HEK293 (cell line): Measurements from ENCODE around the gene CCDC8.

Source experiments
- CTCF ChIA-PET: fragments of 350-600 bp; formaldehyde crosslinking; extraction: SDS; loops from one replicate; lab custom pipeline; 2021; ENCODE audit warnings: antibody characterized with exemption; lab: Yijun Ruan, JAX
- POLR2A ChIA-PET: fragments of 300-600 bp; formaldehyde crosslinking; extraction: SDS; loops from one replicate; lab custom pipeline; 2020; ENCODE audit warnings: antibody characterized with exemption, inconsistent platforms; lab: Yijun Ruan, JAX
- H3K27ac ChIP-seq: fragments of 200-500 bp; sonication (Bioruptor generic); 2 replicates; pipeline ENCODE4 v1.5.1; 2014; ENCODE audit warnings: low read depth, low read length, control low read depth, inconsistent platforms; ENCODE audit errors: extremely low read depth
- H3K36me3 ChIP-seq, 2 experiments: fragments of 200-500 bp in 1 of 2; sonication (Bioruptor generic) in 1 of 2; 1 replicate in 1 of 2; 2 replicates in 1 of 2; pipeline ENCODE4 v1.5.1; 2014 to 2017; ENCODE audit warnings: inconsistent platforms in 2 of 2, low read length in 2 of 2; ENCODE audit not compliant: control insufficient read depth in 2 of 2, insufficient read depth in 1 of 2
- H3K4me1 ChIP-seq: fragments of 200-500 bp; sonication (Bioruptor generic); 2 replicates; pipeline ENCODE4 v1.5.1; 2014; ENCODE audit warnings: mild to moderate bottlenecking, low read length, inconsistent platforms; ENCODE audit not compliant: control insufficient read depth, insufficient read depth
- H3K4me3 ChIP-seq: 2 replicates; pipeline ENCODE4 v1.5.1; 2011; ENCODE audit warnings: low read depth, mild to moderate bottlenecking, control low read depth, low read length, moderate library complexity
- H3K9me3 ChIP-seq: fragments of 200-500 bp; sonication (Bioruptor generic); 2 replicates; pipeline ENCODE4 v1.5.1; 2014; ENCODE audit warnings: low read depth, low read length, inconsistent platforms; ENCODE audit not compliant: control insufficient read depth, insufficient read depth
- HOXC10 ChIP-seq: sonication (generic); formaldehyde crosslinking; IDR thresholded peaks from 2 replicates; pipeline ENCODE4 v1.8.1; 2023; ENCODE audit warnings: mild to moderate bottlenecking, missing genetic modification reagents
- MZF1 ChIP-seq: fragments of 450-650 bp; formaldehyde crosslinking; IDR thresholded peaks from 2 replicates; pipeline ENCODE4 v1.5.1; 2017; ENCODE audit warnings: missing biosample characterization, missing genetic modification characterization, borderline replicate concordance
- OVOL3 ChIP-seq: fragments of 450-650 bp; formaldehyde crosslinking; IDR thresholded peaks from 2 replicates; pipeline ENCODE4 v1.5.1; 2016; ENCODE audit warnings: missing biosample characterization, missing genetic modification characterization
- PBX3 ChIP-seq: sonication (generic); formaldehyde crosslinking; IDR thresholded peaks from 2 replicates; pipeline ENCODE4 v1.8.1; 2022; ENCODE audit warnings: mild to moderate bottlenecking, moderate library complexity, missing genetic modification reagents
- PRDM1 ChIP-seq: fragments of 450-650 bp; formaldehyde crosslinking; IDR thresholded peaks from 2 replicates; pipeline ENCODE4; 2016; ENCODE audit warnings: missing biosample characterization, missing genetic modification characterization
- RBAK ChIP-seq: fragments of 450-650 bp; formaldehyde crosslinking; IDR thresholded peaks from 2 replicates; pipeline ENCODE4 v1.5.1; 2016; ENCODE audit warnings: missing biosample characterization, missing genetic modification characterization
- SCRT2 ChIP-seq: fragments of 450-650 bp; formaldehyde crosslinking; IDR thresholded peaks from 2 replicates; pipeline ENCODE4 v1.5.1; 2016; ENCODE audit warnings: missing biosample characterization, missing genetic modification characterization
- TCF7L2 ChIP-seq: IDR thresholded peaks from 2 replicates; pipeline ENCODE4 v1.6.1; 2011; ENCODE audit warnings: low read depth, mild to moderate bottlenecking, inconsistent platforms, low read length, moderate library complexity, borderline replicate concordance
- ZEB2 ChIP-seq: fragments of 450-650 bp; formaldehyde crosslinking; IDR thresholded peaks from 2 replicates; pipeline ENCODE4 v1.5.1; 2016; ENCODE audit warnings: missing biosample characterization, missing genetic modification characterization
- ZFP41 ChIP-seq: fragments of 450-650 bp; formaldehyde crosslinking; IDR thresholded peaks from 2 replicates; pipeline ENCODE4 v1.5.1; 2016; ENCODE audit warnings: missing biosample characterization, missing genetic modification characterization, borderline replicate concordance
- ZNF112 ChIP-seq: fragments of 450-650 bp; formaldehyde crosslinking; IDR thresholded peaks from 2 replicates; pipeline ENCODE4 v1.5.0; 2017; ENCODE audit warnings: missing biosample characterization, missing genetic modification characterization
- ZNF146 ChIP-seq: fragments of 450-650 bp; formaldehyde crosslinking; IDR thresholded peaks from 2 replicates; pipeline ENCODE4 v1.5.1; 2016; ENCODE audit warnings: missing biosample characterization, missing genetic modification characterization
- ZNF155 ChIP-seq: fragments of 450-650 bp; formaldehyde crosslinking; IDR thresholded peaks from 2 replicates; pipeline ENCODE4 v1.5.1; 2016; ENCODE audit warnings: missing biosample characterization, missing genetic modification characterization
- ZNF174 ChIP-seq: fragments of 450-650 bp; formaldehyde crosslinking; IDR thresholded peaks from 2 replicates; pipeline ENCODE4 v1.5.0; 2017; ENCODE audit warnings: missing biosample characterization, mild to moderate bottlenecking, missing genetic modification characterization
- ZNF214 ChIP-seq: fragments of 450-650 bp; formaldehyde crosslinking; IDR thresholded peaks from 2 replicates; pipeline ENCODE4 v1.5.1; 2017; ENCODE audit warnings: missing biosample characterization, mild to moderate bottlenecking, missing genetic modification characterization, borderline replicate concordance
- ZNF221 ChIP-seq: fragments of 450-650 bp; formaldehyde crosslinking; IDR thresholded peaks from 2 replicates; pipeline ENCODE4 v1.5.1; 2017; ENCODE audit warnings: missing biosample characterization, missing genetic modification characterization, borderline replicate concordance
- ZNF223 ChIP-seq: fragments of 450-650 bp; formaldehyde crosslinking; IDR thresholded peaks from 2 replicates; pipeline ENCODE4 v1.5.1; 2016; ENCODE audit warnings: missing biosample characterization, missing genetic modification characterization
- ZNF23 ChIP-seq: fragments of 450-650 bp; formaldehyde crosslinking; IDR thresholded peaks from 2 replicates; pipeline ENCODE4 v1.5.1; 2016; ENCODE audit warnings: missing biosample characterization, missing genetic modification characterization, borderline replicate concordance
- ZNF266 ChIP-seq: fragments of 450-650 bp; formaldehyde crosslinking; IDR thresholded peaks from 2 replicates; pipeline ENCODE4 v1.5.1; 2016; ENCODE audit warnings: missing biosample characterization, missing genetic modification characterization, low read depth
- ZNF350 ChIP-seq: fragments of 450-650 bp; formaldehyde crosslinking; IDR thresholded peaks from 2 replicates; pipeline ENCODE4 v1.5.0; 2017; ENCODE audit warnings: missing biosample characterization, mild to moderate bottlenecking, missing genetic modification characterization
- ZNF354C ChIP-seq: fragments of 450-650 bp; formaldehyde crosslinking; IDR thresholded peaks from 2 replicates; pipeline ENCODE4 v1.5.1; 2016; ENCODE audit warnings: missing biosample characterization, missing genetic modification characterization, low read depth, borderline replicate concordance
- ZNF449 ChIP-seq: fragments of 450-650 bp; formaldehyde crosslinking; IDR thresholded peaks from 2 replicates; pipeline ENCODE4 v1.5.1; 2017; ENCODE audit warnings: missing biosample characterization, mild to moderate bottlenecking, missing genetic modification characterization, moderate library complexity
- ZNF48 ChIP-seq: fragments of 450-650 bp; formaldehyde crosslinking; IDR thresholded peaks from 2 replicates; pipeline ENCODE4 v1.5.1; 2016; ENCODE audit warnings: missing biosample characterization, missing genetic modification characterization
- ZNF561 ChIP-seq: fragments of 450-650 bp; IDR thresholded peaks from 2 replicates; pipeline ENCODE4 v1.5.1; 2018; ENCODE audit warnings: missing biosample characterization, missing genetic modification characterization, borderline replicate concordance
- ZNF626 ChIP-seq: fragments of 450-650 bp; sonication (Bioruptor Pico); formaldehyde crosslinking; IDR thresholded peaks from 2 replicates; pipeline ENCODE4 v1.5.1; 2018; ENCODE audit warnings: missing biosample characterization, missing genetic modification characterization, inconsistent platforms
- ZNF654 ChIP-seq: fragments of 450-650 bp; formaldehyde crosslinking; IDR thresholded peaks from 2 replicates; pipeline ENCODE4 v1.5.1; 2016; ENCODE audit warnings: low read depth, missing biosample characterization, missing genetic modification characterization
- ZNF658 ChIP-seq: fragments of 450-650 bp; formaldehyde crosslinking; IDR thresholded peaks from 2 replicates; pipeline ENCODE4; 2016; ENCODE audit warnings: missing biosample characterization, missing genetic modification characterization
- ZNF660 ChIP-seq: fragments of 450-650 bp; IDR thresholded peaks from 2 replicates; pipeline ENCODE4 v1.5.1; 2018; ENCODE audit warnings: missing biosample characterization, mild to moderate bottlenecking, missing genetic modification characterization
- ZNF747 ChIP-seq: fragments of 450-650 bp; formaldehyde crosslinking; IDR thresholded peaks from 2 replicates; pipeline ENCODE4 v1.5.1; 2016; ENCODE audit warnings: missing biosample characterization, missing genetic modification characterization
- ZNF777 ChIP-seq: fragments of 450-650 bp; formaldehyde crosslinking; IDR thresholded peaks from 2 replicates; pipeline ENCODE4 v1.5.1; 2017; ENCODE audit warnings: missing biosample characterization, missing genetic modification characterization, borderline replicate concordance
- ZSCAN5A ChIP-seq: fragments of 450-650 bp; formaldehyde crosslinking; IDR thresholded peaks from 2 replicates; pipeline ENCODE4 v1.5.1; 2016; ENCODE audit warnings: missing biosample characterization, missing genetic modification characterization

The CCDC8 gene

GRCh38 chr19:46386151-46386550 lies 27.2 kb downstream of the CCDC8 start:
- ChIA-PET POLR2A (interaction anchor here (0.7 to 1.4 kb wide), 3 partner anchors 9 to 390 kb away, joined by 3 read pairs; no protein-coding TSS in a partner anchor), CTCF (interaction anchor here (0.6 to 4.6 kb wide), 5 partner anchors 10 to 128 kb away, joined by 3 to 26 read pairs (median 3); no protein-coding TSS in a partner anchor)
- no peak overlapping the region for H3K4me3 ChIP-seq
- no peak overlapping the region for H3K27ac ChIP-seq
- H3K4me1 ChIP-seq, result no peaks in the 10 kb centered on the region
- H3K9me3 ChIP-seq, result no peaks in the 10 kb centered on the region
- TF ChIP-seq SCRT2 (tag by site-specific recombination), result peak; percentile 46; the same call in 1 of the 2 replicates
- TF ChIP-seq ZNF449, result no peak
- H3K36me3 ChIP-seq, result peaks cover 61 to 95% of the 10 kb centered on the region in 2 experiments

- Histone ChIP-seq H3K27ac (no peak overlapping the region), H3K4me3 (no peak overlapping the region), H3K36me3 (peaks cover 66 to 96% of the 10 kb centered on the region in 2 experiments), H3K4me1 (no peaks in the 10 kb centered on the region), H3K9me3 (no peaks in the 10 kb centered on the region)
- ChIA-PET POLR2A (interaction anchor here (0.7 to 1.4 kb wide), 3 partner anchors 33 to 390 kb away, joined by 3 read pairs; no protein-coding TSS in a partner anchor), CTCF (interaction anchor here (0.6 to 4.6 kb wide), 5 partner anchors 10 to 128 kb away, joined by 3 to 26 read pairs (median 4); no protein-coding TSS in a partner anchor)
- TF ChIP-seq ZNF266 (no peak), ZNF350 (no peak), ZNF221 (tag by site-specific recombination) (no peak), TCF7L2 (no peak), ZNF777 (tag by site-specific recombination) (no peak), ZNF214 (tag by site-specific recombination) (no peak), PBX3 (CRISPR knock-in tag) (no peak), ZEB2 (tag by site-specific recombination) (no peak), ZNF155 (tag by site-specific recombination) (no peak), PRDM1 (tag by site-specific recombination) (no peak), OVOL3 (no peak), ZNF174 (tag by site-specific recombination) (no peak), ZNF747 (tag by site-specific recombination) (no peak), ZNF654 (no peak), ZNF23 (tag by site-specific recombination) (no peak), ZNF561 (tag by site-specific recombination) (no peak), RBAK (tag by site-specific recombination) (no peak)
Measured at GRCh38 chr19:46385636-46386035, 27.7 kb downstream of the CCDC8 start.

- H3K27ac ChIP-seq, result no peak overlapping the region
- ChIA-PET POLR2A (interaction anchor here (1.4 kb wide), 1 partner anchor 32 kb away, joined by 3 read pairs; no protein-coding TSS in a partner anchor), CTCF (interaction anchor here (0.5 to 4.6 kb wide), 6 partner anchors 11 to 245 kb away, joined by 3 to 26 read pairs (median 4); no protein-coding TSS in a partner anchor)
- no peak overlapping the region for H3K4me3 ChIP-seq
- no peaks in the 10 kb centered on the region for H3K4me1 ChIP-seq
- H3K36me3 ChIP-seq, result peaks cover 69 to 94% of the 10 kb centered on the region in 2 experiments
- no peaks in the 10 kb centered on the region for H3K9me3 ChIP-seq
- TF ChIP-seq ZFP41 (tag by site-specific recombination), result no peak
- no peak for TF ChIP-seq ZNF146 (tag by site-specific recombination)
- TF ChIP-seq MZF1 (tag by site-specific recombination), result no peak
- TF ChIP-seq ZNF354C (tag by site-specific recombination), result no peak
- no peak for TF ChIP-seq ZNF48 (tag by site-specific recombination)
- no peak for TF ChIP-seq HOXC10 (CRISPR knock-in tag)
- TF ChIP-seq ZNF660 (tag by site-specific recombination), result no peak
- no peak for TF ChIP-seq ZNF112
- TF ChIP-seq ZSCAN5A (tag by site-specific recombination), result no peak
- no peak for TF ChIP-seq ZNF223 (tag by site-specific recombination)
- no peak for TF ChIP-seq ZNF626 (tag by site-specific recombination)
- no peak for TF ChIP-seq ZNF658
- no peak for TF ChIP-seq ZNF561 (tag by site-specific recombination)
Measured at GRCh38 chr19:46384396-46384795, 29.0 kb downstream of the CCDC8 start.
